Putamen (tissue), 1 donor: ENCODE measurements around the gene SPATS2.

Experiments
- DNase-seq: peaks from one replicate; pipeline ENCODE4 v3.0.0-alpha.2; 2016; ENCODE audit warnings: low spot score

The SPATS2 gene

GRCh38 chr12:49556391-49557186 lies 189.3 kb downstream of the SPATS2 start:
- DNase-seq: no peak

DNA sequence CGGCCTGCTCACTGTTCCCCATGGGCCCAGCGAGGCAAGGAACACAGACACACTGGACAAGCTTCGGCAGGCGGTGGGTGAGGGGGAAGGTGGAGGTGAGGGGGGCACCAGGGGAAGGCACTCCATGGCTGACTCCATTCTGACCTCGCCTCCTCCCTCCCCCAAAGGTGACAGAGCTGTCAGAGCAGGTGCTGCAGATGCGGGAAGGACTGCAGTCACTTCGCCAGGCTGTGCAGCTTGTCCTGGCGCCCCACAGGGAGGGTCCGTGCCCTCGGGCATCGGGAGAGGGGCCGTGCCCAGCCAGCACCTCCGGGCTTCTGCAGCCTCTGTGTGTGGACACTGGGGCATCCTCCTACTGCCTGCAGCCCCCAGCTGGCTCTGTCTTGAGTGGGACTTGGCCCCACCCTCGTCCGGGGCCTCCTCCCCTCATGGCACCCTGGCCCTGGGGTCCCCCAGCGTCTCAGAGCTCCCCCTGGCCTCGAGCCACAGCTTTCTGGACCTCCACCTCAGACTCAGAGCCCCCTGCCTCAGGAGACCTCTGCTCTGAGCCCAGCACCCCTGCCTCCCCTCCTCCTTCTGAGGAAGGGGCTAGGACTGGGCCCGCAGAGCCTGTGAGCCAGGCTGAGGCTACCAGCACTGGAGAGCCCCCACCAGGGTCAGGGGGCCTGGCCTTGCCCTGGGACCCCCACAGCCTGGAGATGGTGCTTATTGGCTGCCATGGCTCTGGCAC lies 190.1 kb downstream of the SPATS2 start:
- no peak for DNase-seq

DNA sequence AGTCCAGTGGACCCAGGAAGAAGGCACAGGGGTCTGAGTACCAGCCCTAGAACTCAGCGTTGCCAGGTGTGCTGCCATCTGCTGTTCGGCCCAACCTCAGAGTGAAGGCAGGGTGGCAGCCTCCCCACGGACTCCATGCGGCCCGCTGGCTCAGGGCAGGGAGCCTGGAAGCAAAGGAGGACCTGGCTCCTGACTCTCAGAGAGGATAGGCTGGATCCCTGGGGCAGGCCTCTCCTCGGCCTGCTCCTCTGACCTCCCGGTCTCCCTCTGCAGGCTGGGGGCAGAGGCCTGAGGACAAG lies 190.6 kb downstream of the SPATS2 start:
- no peak for DNase-seq

DNA sequence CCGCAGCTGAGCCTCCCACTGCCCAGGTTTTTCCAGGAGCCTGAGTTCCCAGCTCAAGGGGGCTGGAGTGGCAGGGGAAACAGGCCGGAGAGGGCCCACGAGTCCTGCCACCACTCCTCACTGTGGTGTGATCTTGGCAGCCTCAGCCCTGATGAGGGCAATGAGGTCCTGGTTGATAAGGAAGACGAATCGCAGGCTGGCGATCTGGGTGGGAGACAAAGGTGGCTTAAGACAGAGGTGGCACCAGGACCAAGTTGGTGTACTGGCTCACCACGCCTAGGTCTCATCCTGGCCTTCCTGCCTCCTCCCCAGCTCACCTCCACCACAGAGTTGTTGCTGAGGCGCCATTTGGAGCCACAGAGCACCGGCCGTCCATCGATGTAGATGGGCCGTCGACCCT lies 191.3 kb downstream of the SPATS2 start:
- DNase-seq: no peak

DNA sequence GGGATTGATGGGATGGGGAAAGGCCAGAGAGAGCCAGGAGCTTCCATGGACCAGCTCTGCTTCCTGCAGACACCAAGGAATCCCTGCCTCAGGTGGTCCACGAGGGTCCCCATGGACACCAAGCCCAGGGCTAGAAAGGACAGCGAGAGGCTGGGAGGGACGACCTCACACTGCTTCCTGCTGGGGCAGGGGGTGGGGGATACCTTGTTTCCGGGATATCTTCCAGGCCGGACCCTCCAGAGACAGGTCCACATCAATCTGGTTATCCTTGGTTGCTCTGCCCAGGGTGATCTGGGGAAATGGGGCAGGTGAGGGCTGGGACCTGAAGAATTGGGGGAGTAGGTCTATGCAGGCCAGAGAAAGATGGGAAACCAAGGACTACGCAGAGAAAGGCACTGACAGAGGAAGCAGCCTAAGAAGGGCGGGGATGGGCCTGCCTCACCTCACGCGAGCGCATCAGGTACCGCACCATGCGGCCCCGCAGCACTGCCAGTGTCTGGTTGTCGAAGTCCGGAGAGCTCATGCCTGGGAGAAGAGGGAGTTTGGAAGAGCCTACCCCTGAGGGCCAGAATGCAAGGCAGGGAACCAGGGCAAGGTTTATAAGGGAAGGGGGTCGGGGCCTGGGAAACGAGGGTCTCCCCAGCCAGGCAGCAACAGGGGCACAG lies 191.9 kb downstream of the SPATS2 start:
- DNase-seq: no peak

DNA sequence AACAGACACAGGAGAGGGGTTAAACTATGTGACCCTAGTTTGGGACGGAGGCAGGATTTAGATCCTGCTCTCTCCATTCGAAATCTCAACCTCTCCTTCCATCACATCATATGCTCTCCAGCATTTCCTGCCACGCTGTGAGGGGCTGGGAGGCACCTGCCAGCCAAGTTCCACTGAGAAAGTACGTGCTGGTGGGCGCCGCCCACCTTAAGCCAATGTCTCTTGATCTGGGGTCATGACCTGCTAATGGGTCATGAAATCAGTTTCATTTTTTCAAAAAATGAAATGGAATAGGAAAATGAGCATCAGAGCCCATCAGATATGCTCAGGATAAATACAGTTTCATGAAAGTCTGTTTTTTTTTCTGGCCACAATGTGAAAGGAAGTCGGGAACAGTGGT lies 193.4 kb downstream of the SPATS2 start:
- DNase-seq: no peak

- DNase-seq: no peak
These were observed 195.0 kb downstream of the SPATS2 start for GRCh38 chr12:49562233-49562632.

GRCh38 chr12:49562831-49563230 lies 195.6 kb downstream of the SPATS2 start:
- no peak for DNase-seq

GRCh38 chr12:49563951-49564685 lies 196.9 kb downstream of the SPATS2 start:
- no peak for DNase-seq

DNA sequence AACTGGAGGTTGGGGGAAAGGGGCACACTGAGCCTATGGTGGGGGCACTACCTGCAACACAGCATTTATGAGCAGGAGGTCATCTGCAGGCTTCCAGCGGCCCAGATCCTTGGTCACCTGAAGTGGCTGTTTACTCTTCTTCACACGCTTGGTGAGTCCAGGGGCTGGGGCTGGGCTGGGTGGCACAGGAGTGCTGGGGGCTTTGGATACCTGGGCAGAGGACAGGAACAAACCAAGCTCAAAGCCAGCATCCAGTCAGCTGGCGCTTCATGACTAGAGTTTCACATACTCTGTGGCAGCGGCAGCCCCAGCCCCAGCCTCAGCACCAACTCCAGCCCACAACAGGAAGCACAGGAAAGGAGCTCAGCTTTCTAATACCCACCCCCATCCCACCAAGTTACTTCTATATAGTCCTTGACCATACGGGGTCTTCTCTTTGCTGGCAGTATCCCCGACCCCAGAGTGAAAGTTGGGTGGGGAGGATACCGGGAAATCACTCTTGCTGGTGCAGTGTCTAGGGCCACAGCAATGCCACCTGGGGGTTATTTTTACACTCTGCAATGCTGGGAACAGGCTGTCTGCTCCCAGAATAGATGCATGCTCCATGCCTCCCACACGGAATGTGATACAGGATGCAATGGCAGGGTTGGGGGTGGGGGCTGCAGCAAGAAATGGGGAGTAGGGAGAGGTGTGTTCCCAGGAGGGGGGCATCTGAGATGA lies 197.6 kb downstream of the SPATS2 start:
- peak; percentile 72 for DNase-seq

GRCh38 chr12:49565406-49566265 lies 198.4 kb downstream of the SPATS2 start:
- DNase-seq: no peak

- DNase-seq: no peak
These were observed 199.1 kb downstream of the SPATS2 start for GRCh38 chr12:49566361-49566760.

GRCh38 chr12:49567302-49567610 lies 200.0 kb downstream of the SPATS2 start:
- no peak for DNase-seq

- DNase-seq: peak; percentile 91
These were observed 200.6 kb downstream of the SPATS2 start, which contains the start of gene MCRS1 for GRCh38 chr12:49567611-49568441. MCRS1 (minus strand) TSS chr12:49568142; CDS start chr12:49566731, 1,411 bp downstream.

GRCh38 chr12:49568442-49569162 lies 201.3 kb downstream of the SPATS2 start:
- no peak for DNase-seq
